ENCODE results near the gene ATP5F1B.

ATP5F1B gene

DNA sequence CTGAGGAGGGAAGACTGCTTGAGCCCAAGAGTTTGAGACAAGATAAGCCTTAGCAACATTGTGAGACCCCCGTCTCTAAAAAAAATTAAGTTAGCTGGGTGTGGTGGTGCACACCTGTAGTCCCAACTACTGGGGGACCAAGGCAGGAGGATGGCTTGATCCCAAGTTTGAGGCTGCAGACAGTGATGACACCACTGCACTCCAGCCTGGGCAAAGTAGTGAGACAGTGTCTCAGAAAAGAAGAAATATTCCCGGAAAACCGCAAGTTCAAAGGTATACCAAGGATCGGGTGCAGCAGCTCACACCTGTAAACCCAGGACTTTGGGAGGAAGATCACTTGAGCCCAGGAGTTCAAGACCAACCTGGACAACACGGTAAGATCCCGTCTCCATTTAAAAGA lies 36.5 kb upstream of the ATP5F1B start:
- no peak for TF ChIP-seq CTCF (conservative IDR thresholded peaks at IDR 0.05; ENCODE audit: low read depth, low read length)
- no peak for DNase-seq (ENCODE audit: low read depth)
- H3K4me3 ChIP-seq (ENCODE audit: low read depth, low read length), result no peak overlapping the region

DNA sequence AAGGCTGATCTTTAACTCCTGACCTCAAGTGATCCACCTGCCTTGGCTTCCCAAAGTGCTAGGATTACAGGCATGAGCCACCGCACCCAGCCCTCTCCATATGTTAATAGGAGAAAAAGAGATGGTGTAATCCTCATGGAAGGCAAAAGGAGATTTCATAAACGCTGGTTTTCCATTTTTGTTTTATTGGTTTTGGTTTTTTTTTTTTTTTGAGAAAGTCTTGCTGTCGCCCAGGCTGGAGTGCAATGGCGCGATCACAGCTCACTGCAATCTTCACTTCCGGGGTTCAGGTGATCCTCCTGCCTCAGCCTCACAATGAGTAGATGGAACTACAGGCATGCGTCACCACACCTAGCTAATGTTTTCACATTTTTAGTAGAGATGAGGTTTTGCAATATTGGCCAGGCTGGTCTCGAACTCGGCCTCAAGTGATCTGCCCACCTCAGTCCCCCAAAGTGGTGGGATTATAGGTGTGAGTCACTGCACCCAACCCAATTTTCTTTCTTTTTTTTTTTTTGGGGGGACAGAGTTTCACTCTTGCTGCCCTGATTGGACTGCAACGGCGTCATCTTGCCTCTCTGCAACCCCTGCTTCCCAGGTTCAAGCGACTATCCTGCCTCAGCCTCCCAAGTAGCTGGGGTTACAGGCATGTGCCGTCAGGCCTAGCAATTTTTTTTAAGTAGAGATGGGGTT lies 34.2 kb upstream of the ATP5F1B start:
- no peak overlapping the region for H3K4me3 ChIP-seq (ENCODE audit: low read depth, low read length)
- no peak for DNase-seq (ENCODE audit: low read depth)
- no peak for TF ChIP-seq CTCF (conservative IDR thresholded peaks at IDR 0.05; ENCODE audit: low read depth, low read length)

- no peak for DNase-seq (ENCODE audit: low read depth)
- H3K4me3 ChIP-seq (ENCODE audit: low read depth, low read length), result no peak overlapping the region
- no peak for TF ChIP-seq CTCF (conservative IDR thresholded peaks at IDR 0.05; ENCODE audit: low read depth, low read length)
These were observed 33.1 kb upstream of the ATP5F1B start for GRCh38 chr12:56678852-56679251.

DNA sequence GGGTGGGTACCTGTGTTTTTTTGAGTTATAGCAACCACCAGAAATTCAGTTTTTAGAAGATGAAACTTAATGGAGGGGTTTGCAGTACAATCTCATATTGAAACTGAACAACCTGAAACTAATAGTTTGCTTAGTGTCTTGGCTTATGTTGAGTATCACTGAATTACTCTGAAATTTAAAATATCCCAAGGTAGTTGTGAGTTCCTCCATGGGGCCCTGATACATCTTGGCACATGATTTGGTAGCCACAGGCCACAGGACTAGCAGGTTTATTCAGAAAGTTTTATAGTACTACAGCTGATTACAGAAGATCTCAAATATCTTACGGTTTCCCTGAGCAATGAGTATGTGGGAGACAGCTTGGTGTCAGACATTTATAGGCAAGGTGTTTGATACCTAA lies 31.9 kb upstream of the ATP5F1B start:
- H3K4me3 ChIP-seq (ENCODE audit: low read depth, low read length), result no peak overlapping the region
- DNase-seq (ENCODE audit: low read depth), result no peak
- TF ChIP-seq CTCF (conservative IDR thresholded peaks at IDR 0.05; ENCODE audit: low read depth, low read length), result no peak

DNA sequence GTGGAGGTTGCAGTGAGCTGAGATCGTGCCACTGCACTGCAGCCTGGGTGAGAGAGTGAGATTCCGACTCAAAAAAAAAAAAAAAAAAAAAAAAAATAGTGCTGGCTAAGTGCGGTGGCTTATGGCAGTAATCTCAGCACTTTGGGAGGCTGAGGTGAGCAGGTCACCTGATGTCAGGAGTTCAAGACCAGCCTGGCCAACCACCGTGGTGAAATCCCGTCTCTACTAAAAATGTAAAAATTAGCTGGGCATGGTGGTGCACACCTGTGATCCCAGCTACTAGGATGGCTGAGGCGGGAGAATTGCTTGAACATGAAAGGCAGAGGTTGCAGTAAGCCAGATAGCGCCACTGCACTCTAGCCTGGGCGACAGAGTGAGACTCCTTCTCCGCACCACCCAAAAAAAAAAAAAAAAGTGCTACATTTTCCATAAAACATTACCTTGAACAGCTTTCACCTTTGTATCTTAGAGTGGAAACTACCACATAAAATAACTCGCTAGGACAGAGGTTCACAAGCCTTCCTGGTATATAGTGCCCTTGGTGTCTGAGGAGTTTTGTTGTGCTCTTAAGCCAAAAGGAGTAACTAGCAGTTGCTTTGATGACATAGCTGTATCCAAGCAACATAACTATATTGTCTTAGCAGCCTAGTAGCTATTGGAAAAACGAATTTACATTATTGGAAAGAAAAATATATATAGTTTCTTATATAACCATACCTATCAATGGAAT lies 31.2 kb upstream of the ATP5F1B start:
- H3K4me3 ChIP-seq (ENCODE audit: low read depth, low read length), result no peak overlapping the region
- no peak for DNase-seq (ENCODE audit: low read depth)
- no peak for TF ChIP-seq CTCF (conservative IDR thresholded peaks at IDR 0.05; ENCODE audit: low read depth, low read length)

GRCh38 chr12:56671608-56672007 lies 25.8 kb upstream of the ATP5F1B start:
- DNase-seq (ENCODE audit: low read depth), result no peak
- no peak overlapping the region for H3K4me3 ChIP-seq (ENCODE audit: low read depth, low read length)
- TF ChIP-seq CTCF (conservative IDR thresholded peaks at IDR 0.05; ENCODE audit: low read depth, low read length), result no peak

- no peak for DNase-seq (ENCODE audit: low read depth)
- TF ChIP-seq CTCF (conservative IDR thresholded peaks at IDR 0.05; ENCODE audit: low read depth, low read length), result no peak
- H3K4me3 ChIP-seq (ENCODE audit: low read depth, low read length), result no peak overlapping the region
These were observed 25.1 kb upstream of the ATP5F1B start for GRCh38 chr12:56670836-56671235.

Data from choroid plexus epithelial cell (primary cell).